ENCODE measurements around the gene ZC3H12A. TPM values are rescaled to one million over a fixed set of nuclear protein-coding genes. Genes with fewer than 3 reads are reported as not detected.

Gene ZC3H12A
- total and polyA plus RNA-seq, 2 of the 4 experiments (the other 2 are of a cell fraction), result 3.8 to 14.2 TPM

- DNase-seq (no peak), ATAC-seq (ENCODE audit: low read depth) (no peak)
- TF ChIP-seq CTCF (conservative IDR thresholded peaks at IDR 0.05; ENCODE audit: low read depth, low read length) (no peak), NFE2L2 (IDR thresholded peaks at IDR 0.05; ENCODE audit: low read depth, low read length) (no peak), SMC3 (IDR thresholded peaks at IDR 0.05; ENCODE audit: low read depth, low read length) (no peak), USF2 (IDR thresholded peaks at IDR 0.05; ENCODE audit: low read depth, low read length) (no peak), CHD1 (IDR thresholded peaks at IDR 0.05; ENCODE audit: low read depth, low read length) (no peak), MXI1 (IDR thresholded peaks at IDR 0.05; ENCODE audit: borderline replicate concordance, low read depth, low read length) (no peak), BHLHE40 (IDR thresholded peaks at IDR 0.05; ENCODE audit: low read depth, low read length) (no peak), RAD21 (IDR thresholded peaks at IDR 0.05; ENCODE audit: low read length) (no peak), RCOR1 (IDR thresholded peaks at IDR 0.05; ENCODE audit: insufficient replicate concordance, low read length) (no peak), FOS (IDR thresholded peaks at IDR 0.05; ENCODE audit: low read depth, low read length) (no peak)
- TF ChIP-seq, protein P1, sequence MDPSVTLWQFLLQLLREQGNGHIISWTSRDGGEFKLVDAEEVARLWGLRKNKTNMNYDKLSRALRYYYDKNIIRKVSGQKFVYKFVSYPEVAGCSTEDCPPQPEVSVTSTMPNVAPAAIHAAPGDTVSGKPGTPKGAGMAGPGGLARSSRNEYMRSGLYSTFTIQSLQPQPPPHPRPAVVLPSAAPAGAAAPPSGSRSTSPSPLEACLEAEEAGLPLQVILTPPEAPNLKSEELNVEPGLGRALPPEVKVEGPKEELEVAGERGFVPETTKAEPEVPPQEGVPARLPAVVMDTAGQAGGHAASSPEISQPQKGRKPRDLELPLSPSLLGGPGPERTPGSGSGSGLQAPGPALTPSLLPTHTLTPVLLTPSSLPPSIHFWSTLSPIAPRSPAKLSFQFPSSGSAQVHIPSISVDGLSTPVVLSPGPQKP (IDR thresholded peaks at IDR 0.05; ENCODE audit: borderline replicate concordance, low read depth, low read length), result no peak
- Histone ChIP-seq H4K91ac (ENCODE audit: insufficient read depth, low read depth, low read length) (no peak overlapping the region), H2AK9ac (replicated peaks; ENCODE audit: low read depth, low read length, poor library complexity) (no peak overlapping the region), H3K36me3 (ENCODE audit: control insufficient read depth, insufficient read depth, low read length) (no peaks in the 10 kb centered on the region), H4K5ac (ENCODE audit: low read depth, low read length) (no peak overlapping the region), H3K4ac (ENCODE audit: low read depth, low read length) (no peak overlapping the region), H3K14ac (replicated peaks; ENCODE audit: low read depth, low read length) (no peak overlapping the region), H3K27ac (ENCODE audit: insufficient read depth, low read length) (no peak overlapping the region), H2BK15ac (ENCODE audit: low read depth, low read length) (no peak overlapping the region), H3K23ac (ENCODE audit: low read depth, low read length) (no peak overlapping the region), H3K27me3 (ENCODE audit: control insufficient read depth, insufficient read depth, low read length) (peaks cover 23% of the 10 kb centered on the region; the same call in 1 of the 2 replicates), H3K18ac (ENCODE audit: low read depth, low read length) (no peak overlapping the region), H4K20me1 (ENCODE audit: insufficient read depth, low read length) (no peaks in the 10 kb centered on the region), H3K9ac (ENCODE audit: low read depth, low read length) (no peak overlapping the region), H2BK120ac (ENCODE audit: low read depth, low read length) (no peak overlapping the region), H2BK20ac (ENCODE audit: low read depth, low read length) (no peak overlapping the region), H3K4me2 (ENCODE audit: low read depth, low read length) (no peak overlapping the region), H3K4me3 (ENCODE audit: insufficient read depth, low read depth, low read length) (no peak overlapping the region), H3K9me1 (ENCODE audit: insufficient read depth, low read length) (no peaks in the 10 kb centered on the region), H2BK5ac (ENCODE audit: low read depth, low read length, poor library complexity, severe bottlenecking) (no peak overlapping the region), H2AK5ac (ENCODE audit: low read depth, low read length) (no peak overlapping the region), H3K79me1 (ENCODE audit: low read depth in 1 of 2, low read length in 2 of 2) (no peaks in the 10 kb centered on the region), H3K4me1 (ENCODE audit: control insufficient read depth, insufficient read depth, low read length) (no peaks in the 10 kb centered on the region), H4K8ac (ENCODE audit: low read depth in 2 of 2, low read length in 2 of 2) (no peak overlapping the region), H3K56ac (ENCODE audit: extremely low read depth, insufficient read depth, low read length) (no peak overlapping the region), H3K9me3 (ENCODE audit: control insufficient read depth, insufficient read depth, low read length) (no peaks in the 10 kb centered on the region), H2AFZ (replicated peaks; ENCODE audit: low read length, poor library complexity) (no peak overlapping the region)
- intact Hi-C loops (cut with micrococcal nuclease) (no loop called here), in situ Hi-C loops (cut with MboI; ENCODE audit: low sequenced_read_pairs) (loop anchor here (10.0 kb wide), 1 partner anchor 858 kb away; no protein-coding TSS in a partner anchor), dilution Hi-C loops (cut with HindIII; ENCODE audit: low sequenced_read_pairs, unreplicated experiment) (no loop called here)
- BruUV-seq (replicated peaks), result no TSS peak
- CTCF ChIA-PET, result interaction anchor here (0.5 to 1.7 kb wide), 3 partner anchors 10 to 1134 kb away, joined by 3 to 5 read pairs (median 3); no protein-coding TSS in a partner anchor
- 20% methylated on average over 1 of the region's 12 CpGs; no CpG with 5 or more reads in 1 of the 2 experiments for WGBS, 2 experiments (ENCODE audit: extremely low coverage in 2 of 2, insufficient read length in 1 of 2)
- POLR2A ChIA-PET (ENCODE audit: unreplicated experiment), result no interaction called here
These were observed 41.2 kb upstream of the ZC3H12A start for GRCh38 chr1:37433171-37433570.

Data from IMR-90 (cell line).